Osteoblast (primary cell): ENCODE measurements around the gene SMIM30. TPM values are rescaled to one million over a fixed set of nuclear protein-coding genes. Genes with fewer than 3 reads are reported as not detected.
A peak's percentile ranks its signal among the peaks of the same experiment; 100 is the strongest.

ENCODE experiments used
- DNase-seq: peaks from one replicate; pipeline ENCODE4 v3.0.0; 2011; ENCODE audit warnings: low spot score, mixed read lengths; ENCODE audit not compliant: insufficient read length; ENCODE audit errors: missing footprints
- H2AFZ ChIP-seq: 2 replicates; pipeline ENCODE4 v1.6.0; 2011; ENCODE audit warnings: mild to moderate bottlenecking, low read length
- H3K27ac ChIP-seq: 2 replicates; pipeline ENCODE4 v1.5.1; 2011; ENCODE audit warnings: mild to moderate bottlenecking, low read depth, low read length, moderate library complexity
- H3K27me3 ChIP-seq: 2 replicates; pipeline ENCODE4 v1.6.0; 2012; ENCODE audit warnings: mild to moderate bottlenecking, control low read depth, inconsistent platforms, low read length, moderate library complexity; ENCODE audit not compliant: insufficient read depth
- H3K36me3 ChIP-seq: 2 replicates; pipeline ENCODE4 v1.5.1; 2011; ENCODE audit warnings: mild to moderate bottlenecking, low read length, control low read depth, moderate library complexity; ENCODE audit not compliant: insufficient read depth
- H3K4me1 ChIP-seq: 2 replicates; pipeline ENCODE4 v1.5.1; 2011; ENCODE audit warnings: mild to moderate bottlenecking, low read length, control low read depth, moderate library complexity; ENCODE audit not compliant: insufficient read depth
- H3K4me2 ChIP-seq: 2 replicates; pipeline ENCODE4 v1.6.0; 2011; ENCODE audit warnings: mild to moderate bottlenecking, low read length; ENCODE audit not compliant: insufficient read depth
- H3K4me3 ChIP-seq: fragments of 200-600 bp; sonication (generic); 3 replicates; pipeline ENCODE4 v1.5.1; 2012; ENCODE audit warnings: mild to moderate bottlenecking, low read length, inconsistent platforms; ENCODE audit not compliant: insufficient read depth
- H3K79me2 ChIP-seq: 2 replicates; pipeline ENCODE4 v1.6.0; 2012; ENCODE audit warnings: mild to moderate bottlenecking, low read length, control low read depth, inconsistent platforms; ENCODE audit not compliant: insufficient read depth
- H3K9me3 ChIP-seq: 2 replicates; pipeline ENCODE4 v1.5.1; 2011; ENCODE audit warnings: low read depth, low read length, control low read depth
- H4K20me1 ChIP-seq: 2 replicates; pipeline ENCODE4 v1.6.0; 2012; ENCODE audit warnings: mild to moderate bottlenecking, low read length, control low read depth; ENCODE audit not compliant: insufficient read depth
- CTCF ChIP-seq: IDR thresholded peaks from 2 replicates; pipeline ENCODE4 v1.5.1; 2011; ENCODE audit warnings: mild to moderate bottlenecking, low read depth, low read length, moderate library complexity; ENCODE audit errors: extremely low read depth
- total RNA-seq: library from RNA; depleted of rRNA; stranded (reverse); fragments of >200 nt; gene quantifications from 2 replicates; pipeline ENCODE4 v1.2.3, GENCODE V29; 2012

The SMIM30 gene
- total RNA-seq, 1 donor = 42.3 TPM

DNA sequence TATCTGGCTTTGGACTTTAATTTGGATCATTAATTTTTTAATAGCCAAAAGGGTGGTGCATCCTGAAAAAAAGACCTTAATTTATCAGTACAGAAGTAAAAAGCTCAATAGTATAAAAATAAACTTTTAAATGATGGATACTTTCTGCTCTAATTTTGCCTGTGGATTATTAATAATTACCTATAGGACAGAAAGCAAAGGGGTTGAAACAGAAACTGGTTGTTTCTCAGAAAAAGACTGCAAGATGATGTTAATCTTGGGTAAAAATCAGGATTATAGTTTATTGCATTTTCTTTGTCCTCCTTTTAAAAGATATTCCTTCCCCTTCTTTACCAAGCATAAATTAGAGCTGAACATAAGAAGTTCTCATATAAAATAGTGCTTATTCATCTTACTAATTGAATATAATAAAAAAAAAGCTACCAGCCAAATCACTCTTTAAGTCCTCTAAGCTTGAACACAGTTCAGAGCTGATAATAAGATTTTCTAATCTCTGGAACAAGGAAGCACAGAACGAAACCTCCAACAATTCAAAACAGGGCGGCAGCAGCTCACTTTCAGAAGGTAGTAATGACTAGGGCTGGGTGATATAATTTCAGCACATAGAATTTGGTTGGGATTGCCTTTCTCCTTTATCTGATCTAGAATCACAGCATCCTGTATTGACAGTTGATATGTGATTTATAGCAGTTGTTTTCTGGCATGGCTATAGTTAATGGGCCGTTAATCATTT lies 23.7 kb downstream of the SMIM30 start:
- Histone ChIP-seq H3K79me2 (no peaks in the 10 kb centered on the region), H3K4me3 (no peak overlapping the region), H4K20me1 (no peaks in the 10 kb centered on the region), H2AFZ (no peak overlapping the region), H3K27me3 (no peaks in the 10 kb centered on the region), H3K9me3 (no peaks in the 10 kb centered on the region), H3K27ac (no peak overlapping the region), H3K36me3 (no peaks in the 10 kb centered on the region), H3K4me2 (no peak overlapping the region), H3K4me1 (no peaks in the 10 kb centered on the region)
- DNase-seq = no peak
- no peak for TF ChIP-seq CTCF

DNA sequence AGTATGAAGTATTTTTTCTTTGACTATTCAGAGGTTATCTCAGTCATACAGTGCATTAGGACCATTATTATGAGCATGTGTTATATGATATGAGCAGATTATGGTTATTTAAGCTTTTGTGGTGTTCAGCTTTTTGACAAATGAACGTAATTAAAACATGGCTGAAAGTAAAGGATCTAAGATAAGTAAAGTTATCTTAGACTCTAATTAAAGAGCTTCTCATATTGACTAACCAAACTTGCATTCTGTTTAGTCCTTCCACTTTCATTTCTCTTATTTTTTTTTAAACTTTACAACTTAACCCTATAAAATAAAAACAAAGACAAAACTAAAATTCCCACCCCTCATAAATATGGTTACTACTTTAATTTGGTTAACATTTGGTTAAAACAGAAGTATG lies 24.8 kb downstream of the SMIM30 start:
- Histone ChIP-seq H4K20me1 (no peaks in the 10 kb centered on the region), H3K9me3 (no peaks in the 10 kb centered on the region), H3K4me2 (no peak overlapping the region), H3K79me2 (no peaks in the 10 kb centered on the region), H2AFZ (no peak overlapping the region), H3K27ac (no peak overlapping the region), H3K4me3 (no peak overlapping the region), H3K4me1 (no peaks in the 10 kb centered on the region), H3K36me3 (no peaks in the 10 kb centered on the region), H3K27me3 (no peaks in the 10 kb centered on the region)
- TF ChIP-seq CTCF = no peak
- DNase-seq = no peak

DNA sequence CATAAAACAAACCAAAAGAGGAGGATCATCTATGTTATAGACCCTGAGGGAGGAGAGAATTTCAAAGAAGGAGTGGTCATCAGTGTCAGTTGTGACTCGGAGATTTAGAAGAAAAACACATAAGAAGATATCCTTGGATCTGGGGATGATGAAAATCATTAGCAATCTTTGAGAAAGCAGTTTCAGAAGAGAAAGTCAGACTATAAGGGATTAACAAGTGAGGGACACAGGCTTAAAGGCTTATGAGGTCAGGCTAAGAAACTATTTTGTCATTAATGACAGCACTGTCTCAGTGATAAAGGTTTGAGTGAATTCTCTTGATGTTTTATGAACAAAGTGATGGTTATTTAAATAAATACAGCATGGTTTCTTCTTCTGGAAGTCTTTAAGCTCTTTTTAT lies 25.6 kb downstream of the SMIM30 start:
- Histone ChIP-seq H3K4me1 (peaks cover 4% of the 10 kb centered on the region), H3K9me3 (no peaks in the 10 kb centered on the region), H3K4me3 (no peak overlapping the region), H3K27ac (no peak overlapping the region), H3K36me3 (no peaks in the 10 kb centered on the region), H3K79me2 (no peaks in the 10 kb centered on the region), H2AFZ (no peak overlapping the region), H3K4me2 (no peak overlapping the region), H4K20me1 (no peaks in the 10 kb centered on the region), H3K27me3 (no peaks in the 10 kb centered on the region)
- no peak for TF ChIP-seq CTCF
- DNase-seq = no peak

DNA sequence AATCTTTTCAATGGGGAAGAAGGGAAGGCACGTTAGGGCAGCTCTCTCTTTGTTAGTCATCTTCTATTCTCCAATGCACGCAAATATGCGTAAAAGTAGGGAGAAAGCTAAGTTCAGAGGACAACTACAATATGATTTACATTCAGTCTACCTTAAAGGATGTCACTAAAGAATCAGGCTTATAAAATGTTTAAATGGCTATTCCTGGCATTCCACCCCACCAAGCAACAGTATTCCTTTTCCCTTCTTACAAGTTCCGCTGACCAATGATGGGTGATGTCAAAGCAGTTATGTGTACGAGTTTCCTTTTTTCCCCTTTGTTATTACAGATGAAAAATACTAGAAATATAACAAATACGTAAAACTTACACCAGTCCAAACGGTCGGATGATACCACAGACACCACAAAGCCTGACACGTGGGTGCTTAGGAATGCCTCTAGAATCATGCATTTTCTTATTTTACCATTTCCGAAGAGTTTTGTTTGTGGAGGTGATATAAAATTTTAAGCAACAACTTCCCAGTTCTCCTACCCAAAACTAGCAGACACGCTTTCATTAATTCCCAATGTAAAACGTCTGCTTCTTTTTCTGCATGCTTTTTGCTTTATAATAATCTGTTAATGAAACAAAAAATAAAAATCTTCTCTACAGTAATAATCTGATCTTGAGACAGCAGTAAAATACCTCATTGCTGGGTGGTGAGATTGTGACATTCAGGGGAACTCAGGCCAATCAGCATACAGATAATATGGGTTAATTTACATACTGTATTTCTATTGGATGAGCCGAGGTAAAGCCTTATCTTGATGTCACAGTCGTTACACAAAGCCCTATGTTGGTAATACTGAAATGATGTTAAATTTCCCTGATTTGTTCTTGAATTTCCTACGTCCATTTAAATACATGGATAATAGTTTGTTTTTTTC lies 31.0 kb downstream of the SMIM30 start:
- Histone ChIP-seq H3K4me1 (peaks cover 13% of the 10 kb centered on the region), H3K4me2 (peak overlapping the region; percentile 93), H3K4me3 (peak overlapping the region; percentile 76), H3K79me2 (no peaks in the 10 kb centered on the region), H3K9me3 (no peaks in the 10 kb centered on the region), H4K20me1 (no peaks in the 10 kb centered on the region), H2AFZ (peak overlapping the region; percentile 69), H3K27me3 (no peaks in the 10 kb centered on the region), H3K27ac (peak overlapping the region; percentile 97), H3K36me3 (no peaks in the 10 kb centered on the region)
- no peak for TF ChIP-seq CTCF
- peak; percentile 92 for DNase-seq
